K562 (cell line): ENCODE measurements around the gene RPL14. TPM values are rescaled to one million over a fixed set of nuclear protein-coding genes. Genes with fewer than 3 reads are reported as not detected.

Experiments used
- C11orf30 ChIP-seq: fragments of 450-650 bp; IDR thresholded peaks from 2 replicates; pipeline ENCODE4 v1.6.1; 2016; ENCODE audit warnings: low read depth, mild to moderate bottlenecking
- FOSL1 ChIP-seq: fragments of 200-800 bp; sonication (Bioruptor generic); conservative IDR thresholded peaks from 2 replicates; pipeline ENCODE4 v1.6.1; 2016; ENCODE audit warnings: missing genetic modification characterization, missing compliant biosample characterization
- FOXK2 ChIP-seq, 2 experiments: fragments of 450-650 bp; IDR thresholded peaks in 1 of 2; conservative IDR thresholded peaks in 1 of 2; 2 replicates each; pipeline ENCODE4 v1.6.1; 2016; ENCODE audit warnings: low read depth in 2 of 2, mild to moderate bottlenecking in 1 of 2
- HMBOX1 ChIP-seq: sonication (generic); IDR thresholded peaks from 2 replicates; pipeline ENCODE4 v1.6.1; 2016
- KDM5B ChIP-seq: fragments of 200-600 bp; sonication (generic); IDR thresholded peaks from 2 replicates; pipeline ENCODE4 v1.6.1; 2012; ENCODE audit warnings: low read depth, mild to moderate bottlenecking, moderate library complexity, low read length, control low read depth, inconsistent platforms; ENCODE audit not compliant: insufficient replicate concordance
- KLF13 ChIP-seq: fragments of 450-650 bp; IDR thresholded peaks from 2 replicates; pipeline ENCODE4 v1.6.1; 2016; ENCODE audit warnings: missing genetic modification characterization, low read depth, mild to moderate bottlenecking, missing compliant biosample characterization, moderate library complexity, borderline replicate concordance
- NR2F6 ChIP-seq: fragments of 450-650 bp; formaldehyde crosslinking; IDR thresholded peaks from 2 replicates; pipeline ENCODE4 v1.4.0; 2020; ENCODE audit warnings: mild to moderate bottlenecking
- NRF1 ChIP-seq, 2 experiments: fragments of 450-650 bp; IDR thresholded peaks in 1 of 2; conservative IDR thresholded peaks in 1 of 2; 2 replicates each; pipeline ENCODE4 v1.6.1; 2014; ENCODE audit warnings: mild to moderate bottlenecking in 2 of 2
- PHB2 ChIP-seq: fragments of 450-650 bp; IDR thresholded peaks from 2 replicates; pipeline ENCODE4 v1.6.1; 2017; ENCODE audit warnings: low read depth
- POLR2B ChIP-seq: fragments of 450-650 bp; IDR thresholded peaks from 2 replicates; pipeline ENCODE4 v1.6.1; 2018; ENCODE audit warnings: low read depth; ENCODE audit not compliant: partially characterized antibody
- RBBP5 ChIP-seq: fragments of 200-600 bp; sonication (generic); IDR thresholded peaks from 2 replicates; pipeline ENCODE4 v1.6.1; 2012; ENCODE audit warnings: borderline replicate concordance, mild to moderate bottlenecking, low read length, control low read depth, inconsistent platforms; ENCODE audit not compliant: insufficient read depth, poor library complexity, severe bottlenecking
- TBP ChIP-seq: optimal IDR thresholded peaks from 2 replicates; pipeline ENCODE3; 2011; ENCODE audit warnings: low read depth, low read length, improper control_type of control experiment
- TFE3 ChIP-seq: fragments of 450-650 bp; formaldehyde crosslinking; IDR thresholded peaks from 2 replicates; pipeline ENCODE4 v1.4.0; 2020; ENCODE audit warnings: mild to moderate bottlenecking, mixed read lengths
- polyA plus RNA-seq, 8 experiments: library from polyadenylated mRNA; depleted of rRNA in 4 of 8; stranded (reverse) in 5 of 8; unstranded in 3 of 8; fragments of >200 nt; fragmentation: Nextera tagmentation in 2 of 8; fragmentation: Illumina TruSeq in 1 of 8; extraction: Ambion mirVana in 2 of 8; extraction: Trizol in 1 of 8; gene quantifications; 2 replicates each; pipeline versions ENCODE4 v1.2.1 to v1.2.3, GENCODE V29; 2011 to 2014; ENCODE audit warnings: inconsistent platforms in 1 of 8, missing spikeins in 1 of 8
- total RNA-seq, 7 experiments: library from RNA; depleted of rRNA in 6 of 7; stranded (reverse); fragments of >200 nt in 6 of 7; fragmentation: Illumina TruSeq in 2 of 7; extraction: Trizol in 2 of 7; gene quantifications; 2 replicates each; pipeline versions ENCODE4 v1.2.1 to v1.2.3, GENCODE V29; 2011 to 2021; ENCODE audit warnings: low replicate concordance in 1 of 7
- TF ChIP-seq, protein P1 (sequence below): fragments of 450-650 bp; IDR thresholded peaks from 2 replicates; pipeline ENCODE4 v1.6.1; 2014; ENCODE audit warnings: low read depth, mild to moderate bottlenecking, moderate library complexity, borderline replicate concordance
- TF ChIP-seq, protein P2 (sequence below): fragments of 150-350 bp; conservative IDR thresholded peaks from 2 replicates; pipeline ENCODE4 v1.6.1; 2014; ENCODE audit warnings: low read length
- TF ChIP-seq, protein P3 (sequence below): sonication (generic); formaldehyde crosslinking; IDR thresholded peaks from 2 replicates; pipeline ENCODE4 v1.8.1; 2023; ENCODE audit warnings: mild to moderate bottlenecking, missing genetic modification reagents, moderate library complexity

The RPL14 gene
- total and polyA plus RNA-seq, 9 of the 15 experiments (the other 6 are each of a cell fraction or from before 2014, with no cell fraction given), result 851 to 4,649 (median 2,133) TPM

DNA sequence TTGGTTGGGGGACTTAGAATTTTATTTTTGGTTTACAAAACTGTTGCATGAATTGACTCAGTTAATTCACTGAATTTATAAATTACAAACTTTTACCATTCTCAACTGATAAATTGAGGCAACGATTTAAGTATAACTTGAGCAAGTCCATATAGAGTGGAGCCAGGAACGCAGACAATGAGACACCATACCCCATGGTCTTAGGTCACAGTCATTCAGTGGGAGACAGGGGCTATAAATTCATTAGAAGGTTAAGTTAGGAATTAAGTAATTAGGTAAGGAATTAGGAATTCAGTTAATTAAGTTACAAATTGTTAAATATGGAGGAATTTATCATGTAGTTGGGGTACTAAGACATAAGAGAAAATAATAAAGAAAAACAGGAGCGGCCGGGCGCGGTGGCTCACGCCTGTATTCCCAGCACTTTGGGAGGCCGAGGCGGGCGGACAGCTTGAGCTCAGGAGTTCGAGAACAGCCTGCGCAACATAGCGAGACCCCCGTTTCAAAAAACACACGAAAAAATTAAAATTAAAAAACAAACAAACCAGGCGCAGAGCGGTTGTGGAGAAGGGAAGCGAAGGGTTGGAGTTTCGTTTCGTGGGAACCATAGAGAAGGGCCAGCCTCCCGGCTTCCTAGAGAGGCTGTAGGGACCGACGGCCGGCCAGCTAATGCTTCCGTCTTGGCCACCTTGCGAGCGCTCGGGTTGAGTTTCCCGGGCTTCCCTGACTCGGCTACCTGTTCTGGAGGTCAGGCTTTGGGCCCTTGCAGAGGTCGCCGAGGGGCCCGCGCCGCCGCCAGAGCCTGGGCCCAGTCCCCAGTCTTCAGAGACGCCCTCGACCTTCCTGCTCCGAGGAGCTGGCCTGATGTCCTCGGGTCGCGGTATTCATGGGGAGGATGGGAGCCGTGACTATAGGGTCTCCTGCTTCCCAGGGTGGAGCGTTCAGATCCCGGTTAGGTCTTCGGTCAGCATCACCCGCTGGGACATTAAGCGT, 19.6 kb downstream of the RPL14 start, which contains the start of gene ZNF619 (continued):
- TF ChIP-seq POLR2B, result peak; percentile 66
- peak; percentile 25; the same call in 1 of the 2 replicates for TF ChIP-seq PHB2
- TF ChIP-seq, protein P1, sequence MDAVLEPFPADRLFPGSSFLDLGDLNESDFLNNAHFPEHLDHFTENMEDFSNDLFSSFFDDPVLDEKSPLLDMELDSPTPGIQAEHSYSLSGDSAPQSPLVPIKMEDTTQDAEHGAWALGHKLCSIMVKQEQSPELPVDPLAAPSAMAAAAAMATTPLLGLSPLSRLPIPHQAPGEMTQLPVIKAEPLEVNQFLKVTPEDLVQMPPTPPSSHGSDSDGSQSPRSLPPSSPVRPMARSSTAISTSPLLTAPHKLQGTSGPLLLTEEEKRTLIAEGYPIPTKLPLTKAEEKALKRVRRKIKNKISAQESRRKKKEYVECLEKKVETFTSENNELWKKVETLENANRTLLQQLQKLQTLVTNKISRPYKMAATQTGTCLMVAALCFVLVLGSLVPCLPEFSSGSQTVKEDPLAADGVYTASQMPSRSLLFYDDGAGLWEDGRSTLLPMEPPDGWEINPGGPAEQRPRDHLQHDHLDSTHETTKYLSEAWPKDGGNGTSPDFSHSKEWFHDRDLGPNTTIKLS, result peak; percentile 80; the same call in 1 of the 2 replicates
- peak; percentile 53 for TF ChIP-seq C11orf30
- TF ChIP-seq, protein P2, sequence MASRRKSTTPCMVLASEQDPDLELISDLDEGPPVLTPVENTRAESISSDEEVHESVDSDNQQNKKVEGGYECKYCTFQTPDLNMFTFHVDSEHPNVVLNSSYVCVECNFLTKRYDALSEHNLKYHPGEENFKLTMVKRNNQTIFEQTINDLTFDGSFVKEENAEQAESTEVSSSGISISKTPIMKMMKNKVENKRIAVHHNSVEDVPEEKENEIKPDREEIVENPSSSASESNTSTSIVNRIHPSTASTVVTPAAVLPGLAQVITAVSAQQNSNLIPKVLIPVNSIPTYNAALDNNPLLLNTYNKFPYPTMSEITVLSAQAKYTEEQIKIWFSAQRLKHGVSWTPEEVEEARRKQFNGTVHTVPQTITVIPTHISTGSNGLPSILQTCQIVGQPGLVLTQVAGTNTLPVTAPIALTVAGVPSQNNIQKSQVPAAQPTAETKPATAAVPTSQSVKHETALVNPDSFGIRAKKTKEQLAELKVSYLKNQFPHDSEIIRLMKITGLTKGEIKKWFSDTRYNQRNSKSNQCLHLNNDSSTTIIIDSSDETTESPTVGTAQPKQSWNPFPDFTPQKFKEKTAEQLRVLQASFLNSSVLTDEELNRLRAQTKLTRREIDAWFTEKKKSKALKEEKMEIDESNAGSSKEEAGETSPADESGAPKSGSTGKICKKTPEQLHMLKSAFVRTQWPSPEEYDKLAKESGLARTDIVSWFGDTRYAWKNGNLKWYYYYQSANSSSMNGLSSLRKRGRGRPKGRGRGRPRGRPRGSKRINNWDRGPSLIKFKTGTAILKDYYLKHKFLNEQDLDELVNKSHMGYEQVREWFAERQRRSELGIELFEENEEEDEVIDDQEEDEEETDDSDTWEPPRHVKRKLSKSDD, result no peak
- no peak for TF ChIP-seq HMBOX1
- TF ChIP-seq, protein P3, sequence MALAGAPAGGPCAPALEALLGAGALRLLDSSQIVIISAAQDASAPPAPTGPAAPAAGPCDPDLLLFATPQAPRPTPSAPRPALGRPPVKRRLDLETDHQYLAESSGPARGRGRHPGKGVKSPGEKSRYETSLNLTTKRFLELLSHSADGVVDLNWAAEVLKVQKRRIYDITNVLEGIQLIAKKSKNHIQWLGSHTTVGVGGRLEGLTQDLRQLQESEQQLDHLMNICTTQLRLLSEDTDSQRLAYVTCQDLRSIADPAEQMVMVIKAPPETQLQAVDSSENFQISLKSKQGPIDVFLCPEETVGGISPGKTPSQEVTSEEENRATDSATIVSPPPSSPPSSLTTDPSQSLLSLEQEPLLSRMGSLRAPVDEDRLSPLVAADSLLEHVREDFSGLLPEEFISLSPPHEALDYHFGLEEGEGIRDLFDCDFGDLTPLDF, result 0 out of 2 replicates have a peak, but pooled peaks have one; percentile 59
- TF ChIP-seq FOSL1, result 0 out of 2 replicates have a peak, but pooled peaks have one; percentile 27
- TF ChIP-seq TFE3 (CRISPR knock-in tag), result no peak
- TF ChIP-seq RBBP5, result peak; percentile 72
- TF ChIP-seq NRF1 (conservative IDR thresholded peaks at IDR 0.05 in 1 of 2, IDR thresholded peaks at IDR 0.05 in 1 of 2), result peak; percentile 20 to 22; a peak in 1 of 4 replicates
- TF ChIP-seq TBP, result peak; percentile 74
- peak; percentile 82 for TF ChIP-seq KDM5B
- peak; percentile 51 to 58; a peak in 1 of 4 replicates for TF ChIP-seq FOXK2 (conservative IDR thresholded peaks at IDR 0.05 in 1 of 2, IDR thresholded peaks at IDR 0.05 in 1 of 2; ENCODE audit: low read depth in 2 of 2)
- no peak for TF ChIP-seq KLF13 (tag)
- TF ChIP-seq NR2F6, result 0 out of 2 replicates have a peak, but pooled peaks have one; percentile 52
